HUDEP-2 (cell line): ENCODE measurements around the gene ARL15.

Experiments
- DNase-seq, 76 experiments: peaks; one replicate each; lab custom pipeline; 2025; ENCODE audit not compliant: unreplicated experiment in 76 of 76; lab: John Stamatoyannopoulos, UW

ARL15 gene

GRCh38 chr5:53922508-53923498 is 387.6 kb downstream of the ARL15 start:
- DNase-seq = no peak

DNA sequence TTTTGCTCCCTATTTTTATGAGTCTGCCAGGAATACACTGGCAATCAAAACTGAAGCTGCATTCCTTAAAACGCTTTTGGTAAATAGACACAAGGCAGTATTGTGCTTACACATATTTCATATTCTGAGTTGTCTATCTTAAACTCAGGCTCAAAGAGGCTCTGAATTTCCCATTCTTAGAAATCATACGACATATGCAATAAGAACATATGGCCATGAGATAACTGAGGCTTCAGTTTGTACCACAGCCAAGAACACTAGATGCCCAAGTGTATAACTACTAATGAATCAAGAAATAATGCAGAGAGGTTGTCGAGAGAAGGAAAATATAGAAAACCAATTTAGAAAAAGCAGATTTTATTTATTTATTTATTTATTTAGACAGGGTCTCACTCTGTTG is 392.5 kb downstream of the ARL15 start:
- peak in 44 of 76 experiments; percentile 7 to 83 (median 43) for DNase-seq

- peak in 4 of 76 experiments; percentile 18 to 29 (median 24) for DNase-seq
These were observed 393.3 kb downstream of the ARL15 start for GRCh38 chr5:53917095-53917494.

DNA sequence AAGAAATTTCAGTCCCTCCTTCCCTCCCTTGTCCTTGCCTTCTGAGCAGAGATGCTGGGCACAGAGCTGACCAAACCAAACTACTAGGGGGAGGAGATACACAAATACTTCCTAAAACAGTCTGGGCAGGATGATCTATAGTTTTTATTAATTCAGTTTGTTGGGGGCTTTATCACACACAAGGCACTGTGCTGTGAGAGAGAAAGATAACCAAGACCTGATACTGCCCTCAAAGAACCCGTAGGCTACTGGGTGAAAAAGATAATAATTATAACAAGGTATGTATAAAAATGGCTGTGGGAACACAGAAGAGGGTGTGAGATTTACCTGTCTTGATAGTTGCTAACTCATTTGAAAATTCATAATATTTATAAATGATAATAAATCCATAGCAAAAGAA is 395.3 kb downstream of the ARL15 start:
- peak in 47 of 76 experiments; percentile 4 to 79 (median 29) for DNase-seq

- DNase-seq = peak in 3 of 76 experiments; percentile 4 to 7 (median 5)
These were observed 396.4 kb downstream of the ARL15 start for GRCh38 chr5:53913941-53914340.

GRCh38 chr5:53908757-53909156 is 401.6 kb downstream of the ARL15 start:
- no peak for DNase-seq

GRCh38 chr5:53907827-53908226 is 402.5 kb downstream of the ARL15 start:
- no peak for DNase-seq

- no peak for DNase-seq
These were observed 403.6 kb downstream of the ARL15 start for GRCh38 chr5:53906736-53907135.

GRCh38 chr5:53902296-53902907 is 408.0 kb downstream of the ARL15 start:
- DNase-seq = no peak

- DNase-seq = no peak
These were observed 409.7 kb downstream of the ARL15 start for GRCh38 chr5:53900677-53901076.

DNA sequence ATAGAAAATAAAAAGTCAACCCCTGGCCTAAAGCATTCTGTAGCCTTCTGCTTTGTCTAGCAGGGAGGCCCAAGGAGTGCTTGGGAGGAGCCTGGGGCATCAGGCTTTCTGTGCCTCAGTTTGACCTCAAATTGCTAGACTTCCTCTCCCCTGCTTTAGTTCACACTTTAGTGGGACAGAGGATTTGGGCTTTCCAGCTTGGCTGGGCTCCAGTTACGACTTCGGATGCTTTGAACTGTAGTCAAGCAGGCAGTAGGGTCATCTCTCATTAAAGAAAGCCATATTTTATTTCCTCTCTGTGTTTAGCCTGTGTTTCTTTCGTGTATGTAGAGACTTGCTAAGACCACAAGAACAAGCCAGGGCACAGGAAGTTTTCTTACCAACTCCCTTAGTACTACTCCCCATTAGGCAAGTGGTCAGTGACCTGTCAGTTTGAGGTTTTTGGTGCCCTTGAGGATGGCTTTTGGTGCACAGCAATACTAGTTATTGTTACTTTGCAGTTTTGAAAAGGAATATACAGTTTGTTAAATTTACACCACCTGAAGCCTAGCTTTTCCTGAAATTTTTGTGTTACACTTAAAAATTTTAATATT is 415.2 kb downstream of the ARL15 start:
- DNase-seq = no peak

GRCh38 chr5:53893626-53894025 is 416.7 kb downstream of the ARL15 start:
- no peak for DNase-seq

- no peak for DNase-seq
These were observed 418.1 kb downstream of the ARL15 start for GRCh38 chr5:53892224-53892623.

DNA sequence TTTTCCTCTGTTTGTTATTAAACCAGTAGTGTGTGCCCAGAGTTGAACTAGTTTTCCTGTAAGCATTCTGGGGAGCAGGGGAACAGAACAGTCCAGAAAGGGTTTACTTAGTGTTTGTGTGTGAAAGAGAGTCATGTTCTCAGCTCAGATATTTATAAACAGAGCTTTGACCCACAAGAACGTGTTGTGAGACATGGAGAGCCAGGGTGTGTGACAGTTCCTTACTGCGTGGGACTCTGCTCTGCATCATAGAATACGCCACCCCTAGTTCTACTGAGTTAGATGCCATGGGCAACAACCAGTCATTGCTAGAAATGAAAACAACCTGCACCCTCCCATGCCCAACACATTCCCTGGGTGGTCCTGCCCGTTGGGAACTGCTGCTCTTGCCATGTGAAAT is 419.2 kb downstream of the ARL15 start:
- no peak for DNase-seq

DNA sequence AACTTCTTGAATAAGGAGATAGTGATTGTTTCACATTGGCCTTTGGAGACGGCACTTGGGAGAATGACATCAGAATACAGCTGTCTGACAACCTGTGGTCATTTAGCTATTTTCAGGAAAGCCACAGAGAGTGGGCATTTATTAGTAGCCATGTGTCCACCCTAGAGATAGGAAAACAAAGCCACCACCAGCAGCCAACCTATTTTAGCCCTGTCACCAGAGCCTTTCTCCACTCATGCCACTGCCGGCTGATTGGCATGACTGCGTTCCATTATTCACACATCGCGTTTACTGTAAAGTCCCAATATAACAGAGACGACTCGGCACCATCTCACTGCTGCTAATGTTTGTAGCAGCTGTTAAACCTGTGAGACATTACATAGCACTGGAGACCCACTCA is 419.9 kb downstream of the ARL15 start:
- DNase-seq = no peak

DNA sequence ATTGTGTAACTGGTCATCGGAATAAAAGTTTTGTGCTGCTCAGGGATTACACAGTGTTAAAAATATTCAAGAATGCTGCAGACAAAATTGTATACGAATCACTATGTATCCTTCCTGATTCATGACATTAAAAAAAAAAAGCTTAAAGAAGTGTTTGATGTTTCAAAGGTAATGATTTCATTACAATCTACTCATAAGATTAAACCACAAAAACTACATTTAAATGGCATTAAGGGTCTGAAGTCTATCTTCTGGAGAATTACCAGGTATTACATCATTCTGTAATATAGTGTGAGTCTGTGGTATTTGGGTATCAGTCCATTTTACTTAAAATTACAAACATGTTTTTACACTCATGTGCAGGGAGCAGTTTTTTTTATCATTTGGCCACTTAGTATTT is 425.5 kb downstream of the ARL15 start:
- DNase-seq = no peak

GRCh38 chr5:53884417-53884816 is 426.0 kb downstream of the ARL15 start:
- no peak for DNase-seq

DNA sequence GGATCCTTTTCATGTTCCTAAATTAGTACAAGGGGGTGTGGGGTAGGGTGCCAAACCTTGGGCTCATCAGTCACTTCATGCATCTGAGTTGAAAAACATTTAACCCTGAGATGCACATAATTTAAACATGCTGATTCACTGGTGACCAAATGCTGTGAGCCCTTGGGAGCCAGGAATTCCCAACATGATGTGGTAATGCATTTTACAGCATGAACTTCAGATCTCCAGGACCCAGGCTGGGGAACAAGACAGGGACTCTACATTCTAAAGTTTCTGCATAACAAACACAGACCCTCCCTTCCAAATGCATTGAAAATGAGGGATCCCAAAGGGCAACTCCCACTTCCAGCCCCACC is 427.7 kb downstream of the ARL15 start:
- DNase-seq = no peak

- DNase-seq = no peak
These were observed 428.2 kb downstream of the ARL15 start for GRCh38 chr5:53882006-53882675.

- DNase-seq = no peak
These were observed 430.6 kb downstream of the ARL15 start for GRCh38 chr5:53879708-53880323.

DNA sequence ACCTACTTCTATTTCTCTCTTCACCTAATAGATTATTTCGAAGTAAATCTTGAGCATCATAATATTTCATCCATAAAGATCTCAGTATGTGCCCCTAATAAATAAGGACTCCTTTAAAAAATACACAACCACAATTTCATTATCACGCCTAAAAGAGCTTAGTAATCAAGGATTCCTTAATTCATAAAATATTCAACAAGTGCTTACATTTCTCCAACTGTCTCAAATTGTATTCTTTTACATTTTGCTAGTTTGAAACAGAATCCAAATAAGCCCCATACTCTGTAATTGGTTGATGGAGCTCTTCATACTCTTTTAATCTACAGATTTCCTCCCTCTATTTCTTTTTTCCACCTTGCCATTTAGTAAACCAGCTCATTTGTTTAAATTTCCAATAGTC is 432.4 kb downstream of the ARL15 start:
- no peak for DNase-seq
